Gastroesophageal sphincter (tissue), 3 donors: ENCODE results near the gene HES3.

ENCODE experiments used
- EP300 ChIP-seq: sonication (generic); formaldehyde crosslinking; IDR thresholded peaks from one replicate; pipeline ENCODE4 v1.6.1; 2017; ENCODE audit warnings: antibody characterized with exemption, mild to moderate bottlenecking
- POLR2A ChIP-seq, 2 donors: fragments of 450-650 bp; IDR thresholded peaks; one replicate each; pipeline ENCODE4 v1.6.1; 2017; ENCODE audit warnings: antibody characterized with exemption in 2 of 2, mild to moderate bottlenecking in 2 of 2, moderate library complexity in 1 of 2
- POLR2AphosphoS5 ChIP-seq: sonication (generic); formaldehyde crosslinking; IDR thresholded peaks from one replicate; pipeline ENCODE4 v1.6.1; 2017; ENCODE audit warnings: antibody characterized with exemption
- TF ChIP-seq, protein P1 (sequence below), 4 experiments: fragments of 200-600 bp in 2 of 4; fragments of 450-650 bp in 2 of 4; sonication (generic) in 1 of 4; IDR thresholded peaks; one replicate each; pipeline ENCODE4 v1.5.1; 2017 to 2019; ENCODE audit warnings: antibody characterized with exemption in 4 of 4, mild to moderate bottlenecking in 2 of 4, moderate library complexity in 2 of 4

GRCh38 chr1:6207075-6207885, 36.7 kb upstream of the HES3 start:
- TF ChIP-seq, protein P1, sequence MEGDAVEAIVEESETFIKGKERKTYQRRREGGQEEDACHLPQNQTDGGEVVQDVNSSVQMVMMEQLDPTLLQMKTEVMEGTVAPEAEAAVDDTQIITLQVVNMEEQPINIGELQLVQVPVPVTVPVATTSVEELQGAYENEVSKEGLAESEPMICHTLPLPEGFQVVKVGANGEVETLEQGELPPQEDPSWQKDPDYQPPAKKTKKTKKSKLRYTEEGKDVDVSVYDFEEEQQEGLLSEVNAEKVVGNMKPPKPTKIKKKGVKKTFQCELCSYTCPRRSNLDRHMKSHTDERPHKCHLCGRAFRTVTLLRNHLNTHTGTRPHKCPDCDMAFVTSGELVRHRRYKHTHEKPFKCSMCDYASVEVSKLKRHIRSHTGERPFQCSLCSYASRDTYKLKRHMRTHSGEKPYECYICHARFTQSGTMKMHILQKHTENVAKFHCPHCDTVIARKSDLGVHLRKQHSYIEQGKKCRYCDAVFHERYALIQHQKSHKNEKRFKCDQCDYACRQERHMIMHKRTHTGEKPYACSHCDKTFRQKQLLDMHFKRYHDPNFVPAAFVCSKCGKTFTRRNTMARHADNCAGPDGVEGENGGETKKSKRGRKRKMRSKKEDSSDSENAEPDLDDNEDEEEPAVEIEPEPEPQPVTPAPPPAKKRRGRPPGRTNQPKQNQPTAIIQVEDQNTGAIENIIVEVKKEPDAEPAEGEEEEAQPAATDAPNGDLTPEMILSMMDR (IDR thresholded peaks at IDR 0.05): no peak
- no peak for TF ChIP-seq POLR2A (IDR thresholded peaks at IDR 0.05)
- TF ChIP-seq POLR2AphosphoS5: no peak
- no peak for TF ChIP-seq EP300
